ENCODE results near the gene ELFN2. TPM values are rescaled to one million over a fixed set of nuclear protein-coding genes. Genes with fewer than 3 reads are reported as not detected.

Gene ELFN2
- total and polyA plus RNA-seq, 8 donors = 0.03 to 0.89 (median 0.18) TPM; not detected in 5

DNA sequence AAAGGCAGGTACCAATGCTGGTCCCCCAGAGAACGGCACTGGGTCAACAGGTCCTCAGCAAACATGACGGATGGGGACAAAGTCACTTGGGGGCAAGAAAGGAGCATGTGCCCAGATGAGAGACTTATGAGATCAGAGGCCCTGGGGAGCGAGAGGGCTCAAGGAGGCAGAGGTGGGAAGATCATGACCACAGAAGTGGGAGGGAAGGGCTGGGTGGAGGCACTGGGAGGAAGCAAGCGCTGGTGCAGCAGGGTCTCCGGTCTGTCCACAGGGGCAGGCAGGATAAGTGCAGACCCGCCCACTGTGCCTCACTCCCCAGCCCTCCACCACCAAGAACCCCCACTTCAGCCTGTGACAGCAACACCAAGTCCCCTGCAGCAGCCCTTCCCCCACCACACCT is 10.9 kb downstream of the ELFN2 start:
- 23 to 61% (median 44%) methylated on average over 5 to 6 of the region's 6 CpGs for WGBS, 5 donors
- intact Hi-C loops (cut with DNase I; ENCODE audit: low total_unique reads) = no loop called here

DNA sequence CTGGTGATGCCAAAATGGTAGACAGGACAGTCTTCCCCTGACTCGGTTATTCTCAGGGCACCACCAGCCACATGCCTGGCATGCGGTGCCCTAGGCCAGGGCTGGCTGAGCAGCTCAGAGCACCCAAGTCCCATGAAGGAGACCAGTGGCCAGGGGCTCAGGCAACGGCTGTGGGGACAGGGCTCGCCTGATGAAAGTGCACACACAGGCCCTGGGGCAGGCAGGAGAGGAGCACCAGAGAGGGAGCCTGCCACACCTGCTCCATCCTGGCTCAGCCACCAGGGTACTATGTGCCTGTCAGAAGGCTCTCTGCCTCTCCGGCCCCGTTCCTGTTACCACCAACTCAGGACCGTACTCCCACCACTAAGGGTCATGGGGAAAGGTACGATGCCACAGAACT is 12.1 kb downstream of the ELFN2 start:
- H3K9me3 ChIP-seq = no peaks in the 10 kb centered on the region
- H3K4me1 ChIP-seq = peaks cover 7 to 20% (median 16%) of the 10 kb centered on the region in 4 donors
- intact Hi-C loops (cut with DNase I; ENCODE audit: low total_unique reads) = no loop called here
- no peak overlapping the region for H3K4me3 ChIP-seq
- H3K27me3 ChIP-seq = peaks cover 12 to 99% (median 42%) of the 10 kb centered on the region in 3 donors
- no peak for DNase-seq
- WGBS, 5 donors = 84 to 95% (median 90%) methylated on average over 6 to 8 of the region's 8 CpGs
- no peak overlapping the region for H3K27ac ChIP-seq
- TF ChIP-seq POLR2AphosphoS5 (IDR thresholded peaks at IDR 0.05) (no peak), EP300 (IDR thresholded peaks at IDR 0.05) (no peak), POLR2A (IDR thresholded peaks at IDR 0.05) (no peak)
- TF ChIP-seq, protein P1, sequence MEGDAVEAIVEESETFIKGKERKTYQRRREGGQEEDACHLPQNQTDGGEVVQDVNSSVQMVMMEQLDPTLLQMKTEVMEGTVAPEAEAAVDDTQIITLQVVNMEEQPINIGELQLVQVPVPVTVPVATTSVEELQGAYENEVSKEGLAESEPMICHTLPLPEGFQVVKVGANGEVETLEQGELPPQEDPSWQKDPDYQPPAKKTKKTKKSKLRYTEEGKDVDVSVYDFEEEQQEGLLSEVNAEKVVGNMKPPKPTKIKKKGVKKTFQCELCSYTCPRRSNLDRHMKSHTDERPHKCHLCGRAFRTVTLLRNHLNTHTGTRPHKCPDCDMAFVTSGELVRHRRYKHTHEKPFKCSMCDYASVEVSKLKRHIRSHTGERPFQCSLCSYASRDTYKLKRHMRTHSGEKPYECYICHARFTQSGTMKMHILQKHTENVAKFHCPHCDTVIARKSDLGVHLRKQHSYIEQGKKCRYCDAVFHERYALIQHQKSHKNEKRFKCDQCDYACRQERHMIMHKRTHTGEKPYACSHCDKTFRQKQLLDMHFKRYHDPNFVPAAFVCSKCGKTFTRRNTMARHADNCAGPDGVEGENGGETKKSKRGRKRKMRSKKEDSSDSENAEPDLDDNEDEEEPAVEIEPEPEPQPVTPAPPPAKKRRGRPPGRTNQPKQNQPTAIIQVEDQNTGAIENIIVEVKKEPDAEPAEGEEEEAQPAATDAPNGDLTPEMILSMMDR (IDR thresholded peaks at IDR 0.05) = no peak
- H3K36me3 ChIP-seq = no peaks in the 10 kb centered on the region

More for the DNA sequence above, 10.9 kb downstream of the ELFN2 start:
- Histone ChIP-seq H3K4me1 (peaks cover 13 to 26% (median 24%) of the 10 kb centered on the region in 4 donors), H3K9me3 (no peaks in the 10 kb centered on the region), H3K27ac (no peak overlapping the region), H3K36me3 (no peaks in the 10 kb centered on the region), H3K4me3 (no peak overlapping the region), H3K27me3 (peaks cover 12 to 99% (median 52%) of the 10 kb centered on the region in 3 donors)
- DNase-seq = no peak
- TF ChIP-seq, protein P1 (IDR thresholded peaks at IDR 0.05) = no peak
- no peak for TF ChIP-seq EP300 (IDR thresholded peaks at IDR 0.05)
- no peak for TF ChIP-seq POLR2A (IDR thresholded peaks at IDR 0.05)
- no peak for TF ChIP-seq POLR2AphosphoS5 (IDR thresholded peaks at IDR 0.05)

DNA sequence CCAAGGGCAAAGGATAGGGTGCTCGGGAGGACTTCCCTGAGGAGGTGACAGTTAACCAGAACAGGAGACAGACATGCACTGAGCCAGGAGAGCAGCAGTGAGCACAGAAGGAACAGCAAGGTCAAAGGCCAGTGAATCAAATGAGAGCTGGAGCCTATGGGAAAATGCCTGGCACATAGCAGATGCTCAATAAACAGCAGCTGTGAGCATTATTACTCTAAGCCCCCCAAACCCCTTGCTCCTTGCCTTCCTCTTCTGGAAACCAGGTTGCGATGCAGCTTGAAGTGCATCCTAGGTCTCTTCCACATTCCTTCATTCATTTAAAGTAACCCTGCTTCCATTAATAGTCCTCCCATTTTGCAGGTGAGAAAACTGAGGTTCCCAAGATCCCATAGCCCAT is 13.0 kb downstream of the ELFN2 start:
- DNase-seq = no peak
- TF ChIP-seq POLR2A (IDR thresholded peaks at IDR 0.05) (no peak), POLR2AphosphoS5 (IDR thresholded peaks at IDR 0.05) (no peak), EP300 (IDR thresholded peaks at IDR 0.05) (no peak)
- TF ChIP-seq, protein P1 (IDR thresholded peaks at IDR 0.05) = no peak
- 81 to 95% (median 91%) methylated on average over 2 of the region's 2 CpGs for WGBS, 5 donors
- H3K27me3 ChIP-seq = peaks cover 2 to 98% (median 33%) of the 10 kb centered on the region in 3 donors
- H3K36me3 ChIP-seq = no peaks in the 10 kb centered on the region
- no peak overlapping the region for H3K27ac ChIP-seq
- peaks cover 0 to 11% (median 7%) of the 10 kb centered on the region in 4 donors for H3K4me1 ChIP-seq
- no peak overlapping the region for H3K4me3 ChIP-seq
- H3K9me3 ChIP-seq = no peaks in the 10 kb centered on the region
- intact Hi-C loops (cut with DNase I; ENCODE audit: low total_unique reads) = no loop called here

DNA sequence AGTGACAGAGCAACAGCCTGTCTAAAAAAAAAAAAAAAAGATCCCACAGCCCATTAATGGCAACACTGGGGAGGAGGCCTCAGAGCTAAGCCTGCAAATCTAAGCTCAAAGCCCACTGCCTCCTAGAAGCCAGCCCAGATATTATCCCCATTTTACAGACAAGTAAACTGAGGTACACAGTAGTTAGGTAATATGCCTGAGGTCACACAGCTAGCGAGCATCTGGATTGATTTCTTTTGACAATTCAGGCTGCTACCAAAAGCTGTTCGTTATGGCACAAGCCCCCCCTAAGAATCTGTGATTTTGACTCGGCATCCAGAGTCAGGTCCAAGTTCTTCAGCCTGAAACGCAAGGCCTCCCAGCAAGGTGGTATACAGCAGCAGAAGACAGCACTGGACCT is 13.7 kb downstream of the ELFN2 start:
- WGBS, 5 donors = 87 to 100% (median 89%) methylated on average over 4 of the region's 4 CpGs
- DNase-seq = no peak
- Histone ChIP-seq H3K27ac (no peak overlapping the region), H3K36me3 (no peaks in the 10 kb centered on the region), H3K4me1 (peaks cover 0 to 3% (median under 1%) of the 10 kb centered on the region in 4 donors), H3K27me3 (peaks cover 0 to 96% (median 25%) of the 10 kb centered on the region in 3 donors), H3K9me3 (no peaks in the 10 kb centered on the region), H3K4me3 (no peak overlapping the region)
- TF ChIP-seq EP300 (IDR thresholded peaks at IDR 0.05) (no peak), POLR2A (IDR thresholded peaks at IDR 0.05) (no peak), POLR2AphosphoS5 (IDR thresholded peaks at IDR 0.05) (no peak)
- TF ChIP-seq, protein P1 (IDR thresholded peaks at IDR 0.05) = no peak
- intact Hi-C loops (cut with DNase I; ENCODE audit: low total_unique reads) = no loop called here

Measured in stomach (tissue), 9 donors.